ENCODE data around the gene RFFL. TPM values are rescaled to one million over a fixed set of nuclear protein-coding genes. Genes with fewer than 3 reads are reported as not detected.

Gene RFFL
- total RNA-seq, 1 experiment from 2014 or later, result 22.0 TPM

DNA sequence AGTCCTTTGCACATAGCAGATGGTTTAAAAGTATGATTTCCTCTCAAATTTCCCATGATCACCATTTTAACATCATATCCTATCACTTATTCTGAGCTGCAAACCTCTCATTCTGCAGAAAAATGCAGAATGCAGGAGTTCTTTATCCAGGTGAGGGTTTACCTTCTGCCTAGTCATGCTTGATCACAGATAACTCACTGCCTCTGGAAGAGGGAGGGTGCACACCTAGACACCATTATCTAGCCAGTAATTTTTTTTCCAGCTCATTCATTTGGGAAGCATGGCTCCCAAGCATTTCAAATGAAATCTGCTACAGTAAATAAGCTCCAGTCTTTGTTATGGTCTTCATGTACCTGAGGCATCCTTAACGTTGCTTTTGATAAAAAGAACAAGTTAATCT is 38.0 kb downstream of the RFFL start:
- Mint-ChIP-seq H3K27ac (ENCODE audit: low read depth, unreplicated experiment) (no peak overlapping the region), H3K27me3 (ENCODE audit: insufficient read depth, unreplicated experiment) (no peaks in the 10 kb centered on the region), H3K4me3 (ENCODE audit: unreplicated experiment) (no peak overlapping the region), H3K9me3 (ENCODE audit: unreplicated experiment) (no peaks in the 10 kb centered on the region), H3K4me1 (ENCODE audit: insufficient read depth, unreplicated experiment) (peaks cover 24% of the 10 kb centered on the region), H3K36me3 (ENCODE audit: insufficient read depth, unreplicated experiment) (peaks cover 10% of the 10 kb centered on the region)
- POLR2A ChIA-PET, result interaction anchor here (0.9 to 2.1 kb wide), 3 partner anchors 9 to 38 kb away, joined by 3 to 11 read pairs (median 3); partner anchors contain the start of gene RFFL
- DNase-seq (ENCODE audit: unreplicated experiment), result no peak
- TF ChIP-seq, protein P1, sequence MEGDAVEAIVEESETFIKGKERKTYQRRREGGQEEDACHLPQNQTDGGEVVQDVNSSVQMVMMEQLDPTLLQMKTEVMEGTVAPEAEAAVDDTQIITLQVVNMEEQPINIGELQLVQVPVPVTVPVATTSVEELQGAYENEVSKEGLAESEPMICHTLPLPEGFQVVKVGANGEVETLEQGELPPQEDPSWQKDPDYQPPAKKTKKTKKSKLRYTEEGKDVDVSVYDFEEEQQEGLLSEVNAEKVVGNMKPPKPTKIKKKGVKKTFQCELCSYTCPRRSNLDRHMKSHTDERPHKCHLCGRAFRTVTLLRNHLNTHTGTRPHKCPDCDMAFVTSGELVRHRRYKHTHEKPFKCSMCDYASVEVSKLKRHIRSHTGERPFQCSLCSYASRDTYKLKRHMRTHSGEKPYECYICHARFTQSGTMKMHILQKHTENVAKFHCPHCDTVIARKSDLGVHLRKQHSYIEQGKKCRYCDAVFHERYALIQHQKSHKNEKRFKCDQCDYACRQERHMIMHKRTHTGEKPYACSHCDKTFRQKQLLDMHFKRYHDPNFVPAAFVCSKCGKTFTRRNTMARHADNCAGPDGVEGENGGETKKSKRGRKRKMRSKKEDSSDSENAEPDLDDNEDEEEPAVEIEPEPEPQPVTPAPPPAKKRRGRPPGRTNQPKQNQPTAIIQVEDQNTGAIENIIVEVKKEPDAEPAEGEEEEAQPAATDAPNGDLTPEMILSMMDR (IDR thresholded peaks at IDR 0.05; ENCODE audit: unreplicated experiment), result no peak
- intact Hi-C loops (cut with micrococcal nuclease), result no loop called here
- BruUV-seq (replicated peaks), result TSS peak; percentile 11
- CTCF ChIA-PET, result interaction anchor here (0.6 to 1.2 kb wide), 2 partner anchors 64 to 67 kb away, joined by 3 to 4 read pairs; no protein-coding TSS in a partner anchor

DNA sequence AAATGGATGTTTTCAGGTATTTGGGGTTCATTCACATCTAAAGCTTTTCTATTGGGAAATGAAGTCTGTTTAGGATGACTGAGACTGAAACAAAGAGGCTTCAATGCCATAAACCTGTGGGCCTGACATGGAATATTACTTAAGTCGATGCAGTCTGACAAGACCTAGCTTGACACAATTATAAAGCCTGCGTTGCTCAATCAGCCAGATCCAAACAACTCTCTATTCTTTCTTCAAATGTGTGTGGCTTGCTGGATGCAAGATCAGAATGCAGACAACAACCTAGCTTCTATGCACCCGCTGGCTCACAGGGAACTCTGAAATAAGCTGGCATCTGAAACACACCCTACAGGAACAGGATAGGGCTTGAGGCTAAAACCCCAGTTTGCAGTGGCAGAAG is 40.0 kb downstream of the RFFL start:
- DNase-seq (ENCODE audit: unreplicated experiment), result peak; percentile 35
- Mint-ChIP-seq H3K36me3 (ENCODE audit: insufficient read depth, unreplicated experiment) (peaks cover 10% of the 10 kb centered on the region), H3K9me3 (ENCODE audit: unreplicated experiment) (no peaks in the 10 kb centered on the region), H3K4me1 (ENCODE audit: insufficient read depth, unreplicated experiment) (peaks cover 19% of the 10 kb centered on the region), H3K27me3 (ENCODE audit: insufficient read depth, unreplicated experiment) (no peaks in the 10 kb centered on the region), H3K27ac (ENCODE audit: low read depth, unreplicated experiment) (peak overlapping the region; percentile 39), H3K4me3 (ENCODE audit: unreplicated experiment) (no peak overlapping the region)
- TF ChIP-seq, protein P1 (IDR thresholded peaks at IDR 0.05; ENCODE audit: unreplicated experiment), result no peak
- intact Hi-C loops (cut with micrococcal nuclease), result loop anchor here (5.0 kb wide), 1 partner anchor 64 kb away; no protein-coding TSS in a partner anchor
- no TSS peak for BruUV-seq (replicated peaks)
- POLR2A ChIA-PET, result interaction anchor here (1.1 to 3.6 kb wide), 9 partner anchors 9 to 70 kb away, joined by 3 to 28 read pairs (median 5); partner anchors contain the start of genes LIG3 and RFFL
- CTCF ChIA-PET, result interaction anchor here (1.8 to 2.9 kb wide), 3 partner anchors 41 to 96 kb away, joined by 5 to 12 read pairs (median 9); partner anchors contain the start of genes RAD51D and RFFL

DNA sequence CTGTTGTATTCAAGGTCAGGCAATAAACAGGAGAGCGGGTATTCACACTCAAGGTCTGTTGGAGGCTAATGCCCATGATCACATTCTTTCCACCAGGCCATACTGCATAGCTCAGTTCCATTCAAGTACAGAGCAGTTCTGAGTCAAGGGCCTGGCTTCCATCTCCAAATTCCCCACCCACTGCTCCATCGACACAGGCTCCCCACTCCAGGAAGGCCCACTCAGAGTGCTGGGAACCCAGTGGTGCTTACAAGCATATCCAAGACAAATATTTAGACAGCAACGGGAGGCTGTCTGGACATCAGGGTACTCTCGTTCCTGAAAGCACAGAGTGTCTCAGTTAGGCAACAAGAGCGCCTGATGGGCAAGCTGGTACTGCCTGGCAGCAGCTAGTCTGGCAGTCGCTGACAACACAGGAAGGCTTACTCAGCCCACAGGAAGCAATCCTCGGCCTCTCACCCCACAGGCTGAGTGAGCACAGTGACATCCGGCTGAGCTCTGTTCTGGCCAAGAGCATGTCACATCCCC is 40.9 kb downstream of the RFFL start:
- no peak overlapping the region for H3K4me3 Mint-ChIP-seq (ENCODE audit: unreplicated experiment)
- BruUV-seq (replicated peaks), result no TSS peak

More for the DNA sequence above, 40.9 kb downstream of the RFFL start:
- TF ChIP-seq, protein P1 (IDR thresholded peaks at IDR 0.05; ENCODE audit: unreplicated experiment), result no peak
- Mint-ChIP-seq H3K27me3 (ENCODE audit: insufficient read depth, unreplicated experiment) (no peaks in the 10 kb centered on the region), H3K36me3 (ENCODE audit: insufficient read depth, unreplicated experiment) (peaks cover 10% of the 10 kb centered on the region), H3K27ac (ENCODE audit: low read depth, unreplicated experiment) (peak overlapping the region; percentile 39), H3K9me3 (ENCODE audit: unreplicated experiment) (no peaks in the 10 kb centered on the region), H3K4me1 (ENCODE audit: insufficient read depth, unreplicated experiment) (peaks cover 19% of the 10 kb centered on the region)
- POLR2A ChIA-PET, result interaction anchor here (0.6 to 3.6 kb wide), 11 partner anchors 8 to 555 kb away, joined by 3 to 28 read pairs (median 4); partner anchors contain the start of genes LIG3 and RFFL
- intact Hi-C loops (cut with micrococcal nuclease), result loop anchor here (5.0 kb wide), 1 partner anchor 65 kb away; no protein-coding TSS in a partner anchor
- CTCF ChIA-PET, result interaction anchor here (0.6 to 2.9 kb wide), 6 partner anchors 22 to 97 kb away, joined by 3 to 12 read pairs (median 4); partner anchors contain the start of genes RAD51D and RFFL
- peak; percentile 79 for DNase-seq (ENCODE audit: unreplicated experiment)
